ENCODE results near the gene SPECC1L.
"Not testable (repeated sequence)": the region's sequence is repeated elsewhere in the genome, so short reads cannot be mapped to it uniquely, and the experiment has no call there.

The SPECC1L gene

DNA sequence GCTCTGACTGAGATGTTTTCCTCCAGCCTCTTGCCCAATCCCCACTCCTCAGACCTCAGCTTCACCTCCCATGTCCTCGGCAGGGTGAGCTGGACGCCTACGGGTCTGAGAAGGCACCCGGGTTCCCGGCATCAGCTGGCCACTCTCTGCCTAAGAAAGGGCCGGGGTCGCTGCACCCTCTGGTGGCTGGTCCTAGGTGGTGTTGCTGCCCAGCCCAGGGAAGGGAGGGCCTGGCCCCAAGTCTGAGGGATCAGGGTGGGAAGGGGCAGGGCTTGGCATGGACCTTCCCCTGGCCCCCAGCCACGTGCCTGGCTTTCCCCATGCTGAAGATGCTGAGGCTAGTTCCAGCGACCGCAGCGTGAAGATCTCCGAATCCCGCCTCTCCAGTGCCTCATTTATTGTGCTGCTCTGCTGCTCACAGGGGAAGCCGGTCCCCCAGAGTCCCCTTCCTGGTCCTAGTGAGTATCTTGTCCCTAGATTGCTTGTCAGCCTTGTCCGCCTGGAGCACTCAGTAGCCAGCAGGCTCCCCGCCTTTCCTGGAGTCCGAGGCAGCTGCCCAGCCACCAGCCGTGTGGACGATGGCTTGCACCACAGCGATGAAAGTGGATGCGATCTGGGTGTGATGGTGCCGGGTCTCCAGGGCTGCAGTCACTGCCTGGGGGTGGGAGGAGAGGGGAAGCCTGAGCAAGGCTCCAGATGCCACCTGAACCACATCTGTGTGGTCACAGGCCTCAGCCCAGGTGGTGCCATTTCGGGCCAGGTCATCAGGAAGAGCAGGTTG lies 22.9 kb upstream of the SPECC1L start:
- Histone ChIP-seq H3K4me3 (ENCODE audit: low read length) (peak overlapping the region; percentile 73), H3K36me3 (ENCODE audit: control insufficient read depth, insufficient read depth, low read length, severe bottlenecking) (no peaks in the 10 kb centered on the region), H3K9ac (ENCODE audit: low read length) (peak overlapping the region; percentile 84), H3K4me1 (ENCODE audit: control insufficient read depth, insufficient read depth, low read length) (peaks cover 19% of the 10 kb centered on the region), H3K9me3 (ENCODE audit: control insufficient read depth, low read length) (no peaks in the 10 kb centered on the region), H3K27me3 (replicated peaks; ENCODE audit: control insufficient read depth, insufficient read depth, low read length) (no peaks in the 10 kb centered on the region)
- DNase-seq (ENCODE audit: low read depth), result peak; percentile 99

- not testable (repeated sequence) for H3K9ac ChIP-seq (ENCODE audit: low read length); DNase-seq (ENCODE audit: low read depth); H3K4me3 ChIP-seq (ENCODE audit: low read length); H3K9me3 ChIP-seq (ENCODE audit: control insufficient read depth, low read length); H3K27me3 ChIP-seq (replicated peaks; ENCODE audit: control insufficient read depth, insufficient read depth, low read length); H3K36me3 ChIP-seq (ENCODE audit: control insufficient read depth, insufficient read depth, low read length, severe bottlenecking)
- peaks cover 15% of the 10 kb centered on the region for H3K4me1 ChIP-seq (ENCODE audit: control insufficient read depth, insufficient read depth, low read length)
Observed at GRCh38 chr22:24248611-24249010, 22.0 kb upstream of the SPECC1L start.

- not testable (repeated sequence) for H3K9ac ChIP-seq (ENCODE audit: low read length); H3K27me3 ChIP-seq (replicated peaks; ENCODE audit: control insufficient read depth, insufficient read depth, low read length); DNase-seq (ENCODE audit: low read depth); H3K4me3 ChIP-seq (ENCODE audit: low read length); H3K9me3 ChIP-seq (ENCODE audit: control insufficient read depth, low read length); H3K36me3 ChIP-seq (ENCODE audit: control insufficient read depth, insufficient read depth, low read length, severe bottlenecking)
- H3K4me1 ChIP-seq (ENCODE audit: control insufficient read depth, insufficient read depth, low read length), result peaks cover 15% of the 10 kb centered on the region
Observed at GRCh38 chr22:24249413-24249812, 21.2 kb upstream of the SPECC1L start.

DNA sequence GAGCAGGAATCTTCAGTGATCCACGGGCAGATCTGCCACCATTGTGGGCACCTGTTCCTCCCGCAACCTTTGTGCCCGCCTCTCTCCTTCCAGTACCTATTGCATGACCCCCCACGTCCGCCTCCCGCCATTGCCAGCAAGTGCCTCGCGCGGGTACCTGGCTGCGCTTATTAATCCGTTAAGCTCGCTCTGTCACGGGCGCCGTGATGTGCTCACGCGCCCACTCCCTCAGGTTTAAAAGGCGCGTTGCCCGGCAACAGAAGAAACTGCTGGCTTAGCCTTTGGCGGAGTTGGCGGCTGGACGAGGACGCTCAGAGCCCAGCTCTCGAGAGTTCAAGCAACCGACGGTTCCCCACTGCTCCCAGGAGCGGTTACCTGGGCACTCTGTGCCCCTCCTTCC lies 19.3 kb upstream of the SPECC1L start:
- H3K9ac ChIP-seq (ENCODE audit: low read length); DNase-seq (ENCODE audit: low read depth); H3K9me3 ChIP-seq (ENCODE audit: control insufficient read depth, low read length); H3K27me3 ChIP-seq (replicated peaks; ENCODE audit: control insufficient read depth, insufficient read depth, low read length); H3K4me3 ChIP-seq (ENCODE audit: low read length); H3K36me3 ChIP-seq (ENCODE audit: control insufficient read depth, insufficient read depth, low read length, severe bottlenecking): not testable (repeated sequence)
- peaks cover 11% of the 10 kb centered on the region for H3K4me1 ChIP-seq (ENCODE audit: control insufficient read depth, insufficient read depth, low read length)

DNA sequence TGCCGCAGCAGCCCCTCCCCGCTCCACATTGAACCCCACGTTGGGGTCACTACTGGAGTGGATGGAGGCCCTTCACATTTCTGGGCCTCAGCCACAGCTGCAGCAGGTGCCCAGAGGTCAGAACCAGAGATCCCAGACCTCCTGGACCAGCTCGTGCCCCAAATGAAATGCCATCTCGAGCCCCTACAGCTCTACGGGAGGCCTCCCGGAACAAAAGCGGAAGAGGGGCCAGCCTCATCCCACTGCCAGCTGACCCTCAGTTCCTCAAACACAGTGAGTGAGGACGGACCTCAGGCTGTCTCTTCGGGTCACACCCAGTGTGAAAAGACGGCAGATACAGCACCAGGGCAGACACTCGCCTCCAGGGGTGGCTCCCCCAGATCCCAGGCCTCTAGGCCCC lies 17.5 kb upstream of the SPECC1L start:
- H3K9me3 ChIP-seq (ENCODE audit: control insufficient read depth, low read length); DNase-seq (ENCODE audit: low read depth); H3K36me3 ChIP-seq (ENCODE audit: control insufficient read depth, insufficient read depth, low read length, severe bottlenecking); H3K27me3 ChIP-seq (replicated peaks; ENCODE audit: control insufficient read depth, insufficient read depth, low read length); H3K4me1 ChIP-seq (ENCODE audit: control insufficient read depth, insufficient read depth, low read length); H3K4me3 ChIP-seq (ENCODE audit: low read length); H3K9ac ChIP-seq (ENCODE audit: low read length): not testable (repeated sequence)

- H3K4me1 ChIP-seq (ENCODE audit: control insufficient read depth, insufficient read depth, low read length); H3K4me3 ChIP-seq (ENCODE audit: low read length); H3K27me3 ChIP-seq (replicated peaks; ENCODE audit: control insufficient read depth, insufficient read depth, low read length); H3K9me3 ChIP-seq (ENCODE audit: control insufficient read depth, low read length); H3K9ac ChIP-seq (ENCODE audit: low read length); H3K36me3 ChIP-seq (ENCODE audit: control insufficient read depth, insufficient read depth, low read length, severe bottlenecking); DNase-seq (ENCODE audit: low read depth): not testable (repeated sequence)
Observed at GRCh38 chr22:24256136-24256535, 14.5 kb upstream of the SPECC1L start.

DNA sequence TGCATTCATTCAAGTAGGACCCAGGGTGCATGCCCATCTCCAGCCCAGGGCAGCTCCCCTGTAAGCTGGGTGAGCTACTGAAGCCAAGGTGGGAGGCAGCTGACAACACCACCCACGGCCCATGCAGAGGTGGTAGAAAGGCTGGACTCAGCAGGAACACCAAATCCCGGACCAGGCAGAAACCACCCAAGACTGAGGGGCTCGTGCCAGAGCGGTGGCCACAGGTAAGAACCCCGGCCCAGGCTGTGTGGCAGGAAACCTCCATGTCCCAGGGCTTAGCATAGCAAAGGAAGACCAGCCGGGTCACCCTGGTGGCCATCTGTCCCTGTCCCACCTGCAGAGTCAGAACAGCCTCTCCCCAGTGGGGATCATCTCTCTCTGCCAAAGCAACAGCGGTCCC lies 13.9 kb upstream of the SPECC1L start:
- H3K9ac ChIP-seq (ENCODE audit: low read length); H3K36me3 ChIP-seq (ENCODE audit: control insufficient read depth, insufficient read depth, low read length, severe bottlenecking); H3K4me3 ChIP-seq (ENCODE audit: low read length); H3K4me1 ChIP-seq (ENCODE audit: control insufficient read depth, insufficient read depth, low read length); H3K27me3 ChIP-seq (replicated peaks; ENCODE audit: control insufficient read depth, insufficient read depth, low read length); DNase-seq (ENCODE audit: low read depth); H3K9me3 ChIP-seq (ENCODE audit: control insufficient read depth, low read length): not testable (repeated sequence)

- H3K36me3 ChIP-seq (ENCODE audit: control insufficient read depth, insufficient read depth, low read length, severe bottlenecking); H3K27me3 ChIP-seq (replicated peaks; ENCODE audit: control insufficient read depth, insufficient read depth, low read length); H3K9me3 ChIP-seq (ENCODE audit: control insufficient read depth, low read length); H3K4me1 ChIP-seq (ENCODE audit: control insufficient read depth, insufficient read depth, low read length); H3K4me3 ChIP-seq (ENCODE audit: low read length); H3K9ac ChIP-seq (ENCODE audit: low read length): not testable (repeated sequence)
- peak; percentile 89 for DNase-seq (ENCODE audit: low read depth)
Observed at GRCh38 chr22:24259459-24259858, 11.2 kb upstream of the SPECC1L start.

DNA sequence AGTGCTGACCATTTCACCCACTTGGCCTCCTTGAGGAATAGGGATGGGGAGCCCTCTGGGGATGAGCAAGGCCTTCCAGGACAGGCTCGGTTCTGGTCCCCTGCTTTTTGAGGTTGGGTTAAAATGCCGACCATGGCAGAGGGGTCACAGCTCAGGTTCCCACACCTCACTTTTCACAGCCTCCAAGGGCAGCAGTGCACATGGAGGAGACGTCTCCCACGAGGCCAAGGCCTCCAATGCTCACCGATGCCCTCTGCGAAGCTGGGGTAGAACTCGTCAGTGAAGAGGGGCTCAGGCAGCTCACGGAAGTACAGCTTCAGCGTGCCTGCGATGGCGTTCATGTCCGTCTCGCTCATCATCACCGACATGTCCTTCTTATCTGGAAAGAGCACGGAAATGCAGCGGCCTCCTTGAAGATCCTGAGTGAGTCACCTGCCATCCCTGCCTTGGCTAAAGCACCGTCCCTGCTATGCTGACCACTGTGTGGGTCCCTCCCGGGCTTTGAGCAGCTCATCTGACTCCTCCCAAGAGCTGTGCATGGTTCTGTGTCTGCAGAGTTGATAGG lies 8.4 kb upstream of the SPECC1L start:
- not testable (repeated sequence) for H3K9me3 ChIP-seq (ENCODE audit: control insufficient read depth, low read length)

DNA sequence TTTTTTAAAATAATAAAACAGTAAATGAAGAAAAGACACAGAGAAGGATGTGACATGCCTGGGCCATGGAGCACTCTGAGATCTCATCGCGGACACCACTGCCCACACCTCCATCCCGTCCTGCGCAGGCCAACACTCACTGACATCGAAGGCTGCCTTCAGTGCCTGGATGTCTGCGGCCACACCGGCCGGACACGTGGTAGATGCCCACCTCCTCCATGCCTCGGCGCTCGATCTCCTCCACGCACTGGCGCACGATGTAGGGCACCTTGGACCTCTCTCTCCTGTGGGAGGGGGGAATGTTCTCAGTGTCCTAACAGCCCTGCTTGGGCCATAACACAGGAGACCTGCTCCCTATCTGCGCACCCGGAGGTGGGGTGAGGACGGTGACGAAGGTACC lies 7.2 kb upstream of the SPECC1L start:
- H3K9ac ChIP-seq (ENCODE audit: low read length); H3K4me3 ChIP-seq (ENCODE audit: low read length); H3K36me3 ChIP-seq (ENCODE audit: control insufficient read depth, insufficient read depth, low read length, severe bottlenecking); DNase-seq (ENCODE audit: low read depth); H3K4me1 ChIP-seq (ENCODE audit: control insufficient read depth, insufficient read depth, low read length); H3K27me3 ChIP-seq (replicated peaks; ENCODE audit: control insufficient read depth, insufficient read depth, low read length); H3K9me3 ChIP-seq (ENCODE audit: control insufficient read depth, low read length): not testable (repeated sequence)

More for the DNA sequence above, 8.4 kb upstream of the SPECC1L start:
- H3K4me1 ChIP-seq (ENCODE audit: control insufficient read depth, insufficient read depth, low read length); H3K9ac ChIP-seq (ENCODE audit: low read length); H3K36me3 ChIP-seq (ENCODE audit: control insufficient read depth, insufficient read depth, low read length, severe bottlenecking); H3K27me3 ChIP-seq (replicated peaks; ENCODE audit: control insufficient read depth, insufficient read depth, low read length); H3K4me3 ChIP-seq (ENCODE audit: low read length); DNase-seq (ENCODE audit: low read depth): not testable (repeated sequence)

DNA sequence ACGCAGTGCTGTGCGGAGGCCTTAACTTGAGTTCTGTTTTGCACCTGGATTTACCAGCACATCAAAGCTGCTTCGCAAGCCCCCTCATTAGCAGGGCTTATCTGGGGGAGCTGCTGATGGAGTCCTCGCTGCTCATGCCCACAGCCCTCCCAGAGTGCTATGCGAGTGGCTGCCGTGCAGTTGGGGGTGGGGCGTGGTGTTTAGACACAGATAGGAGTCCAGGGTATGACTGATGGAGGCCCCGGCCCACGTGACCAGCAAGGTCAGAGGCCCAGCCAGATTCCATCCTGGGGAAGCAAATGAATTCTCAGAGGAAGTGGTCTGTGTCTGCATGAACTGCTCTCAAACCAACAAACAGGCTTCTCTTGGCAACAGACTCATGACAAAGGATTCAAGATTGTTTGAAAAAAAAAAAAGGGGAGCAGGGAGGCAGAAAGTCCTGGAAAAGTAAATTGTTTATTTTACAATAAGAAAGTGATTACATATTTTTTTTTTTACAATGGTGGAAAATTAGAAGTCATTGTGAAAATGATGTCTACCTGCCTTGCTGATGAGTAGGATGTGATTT lies 6.2 kb upstream of the SPECC1L start:
- not testable (repeated sequence) for H3K36me3 ChIP-seq (ENCODE audit: control insufficient read depth, insufficient read depth, low read length, severe bottlenecking); H3K9me3 ChIP-seq (ENCODE audit: control insufficient read depth, low read length); H3K9ac ChIP-seq (ENCODE audit: low read length); H3K27me3 ChIP-seq (replicated peaks; ENCODE audit: control insufficient read depth, insufficient read depth, low read length); H3K4me1 ChIP-seq (ENCODE audit: control insufficient read depth, insufficient read depth, low read length); H3K4me3 ChIP-seq (ENCODE audit: low read length); DNase-seq (ENCODE audit: low read depth)
